ENCODE data around the gene AAK1.

The AAK1 gene

DNA sequence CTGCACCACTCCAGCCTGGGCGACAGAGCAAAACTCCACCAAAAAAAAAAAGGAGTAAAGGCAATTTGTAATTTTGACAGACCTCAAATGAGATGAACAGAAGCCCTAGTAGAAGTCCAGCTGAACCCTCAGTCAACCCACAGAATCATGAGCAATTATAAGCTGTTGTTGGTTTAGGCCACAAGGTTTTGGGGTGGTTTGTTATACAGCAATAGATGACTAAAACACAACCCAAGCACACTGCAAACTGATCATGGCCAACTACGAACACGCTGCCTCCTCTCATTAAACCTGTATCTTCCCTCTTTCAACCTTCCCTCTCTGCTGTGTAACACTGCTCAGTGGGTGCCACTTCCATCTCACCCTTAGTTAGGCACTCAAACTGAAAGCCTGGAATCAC lies 22.1 kb downstream of the AAK1 start:
- H3K4me3 ChIP-seq (ENCODE audit: control insufficient read depth, low read depth, low read length) = no peak overlapping the region
- TF ChIP-seq, protein P1, sequence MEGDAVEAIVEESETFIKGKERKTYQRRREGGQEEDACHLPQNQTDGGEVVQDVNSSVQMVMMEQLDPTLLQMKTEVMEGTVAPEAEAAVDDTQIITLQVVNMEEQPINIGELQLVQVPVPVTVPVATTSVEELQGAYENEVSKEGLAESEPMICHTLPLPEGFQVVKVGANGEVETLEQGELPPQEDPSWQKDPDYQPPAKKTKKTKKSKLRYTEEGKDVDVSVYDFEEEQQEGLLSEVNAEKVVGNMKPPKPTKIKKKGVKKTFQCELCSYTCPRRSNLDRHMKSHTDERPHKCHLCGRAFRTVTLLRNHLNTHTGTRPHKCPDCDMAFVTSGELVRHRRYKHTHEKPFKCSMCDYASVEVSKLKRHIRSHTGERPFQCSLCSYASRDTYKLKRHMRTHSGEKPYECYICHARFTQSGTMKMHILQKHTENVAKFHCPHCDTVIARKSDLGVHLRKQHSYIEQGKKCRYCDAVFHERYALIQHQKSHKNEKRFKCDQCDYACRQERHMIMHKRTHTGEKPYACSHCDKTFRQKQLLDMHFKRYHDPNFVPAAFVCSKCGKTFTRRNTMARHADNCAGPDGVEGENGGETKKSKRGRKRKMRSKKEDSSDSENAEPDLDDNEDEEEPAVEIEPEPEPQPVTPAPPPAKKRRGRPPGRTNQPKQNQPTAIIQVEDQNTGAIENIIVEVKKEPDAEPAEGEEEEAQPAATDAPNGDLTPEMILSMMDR (conservative IDR thresholded peaks at IDR 0.05; ENCODE audit: control insufficient read depth, insufficient read depth, low read depth, low read length) = no peak
- no peak for DNase-seq (ENCODE audit: low read depth)

DNA sequence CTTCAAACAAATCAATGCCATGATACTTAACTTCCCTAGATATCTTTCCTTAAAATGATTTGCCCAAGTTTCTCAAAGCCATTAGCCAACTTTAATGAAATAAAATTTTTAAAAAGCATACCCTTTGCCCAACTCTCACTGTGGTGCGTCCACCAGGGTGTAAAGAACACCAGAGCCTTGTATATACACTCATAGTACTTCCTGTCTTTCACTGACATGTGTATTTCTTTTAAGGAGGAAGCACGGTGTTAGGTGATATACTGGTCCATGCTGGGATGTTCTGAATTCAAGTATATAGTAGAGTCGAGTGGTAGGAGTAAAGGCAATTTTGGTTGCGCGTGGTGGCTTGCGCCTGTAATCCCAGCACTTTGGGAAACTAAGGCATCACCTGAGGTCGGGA lies 22.7 kb downstream of the AAK1 start:
- TF ChIP-seq, protein P1 (conservative IDR thresholded peaks at IDR 0.05; ENCODE audit: control insufficient read depth, insufficient read depth, low read depth, low read length) = no peak
- H3K4me3 ChIP-seq (ENCODE audit: control insufficient read depth, low read depth, low read length) = no peak overlapping the region
- DNase-seq (ENCODE audit: low read depth) = no peak

DNA sequence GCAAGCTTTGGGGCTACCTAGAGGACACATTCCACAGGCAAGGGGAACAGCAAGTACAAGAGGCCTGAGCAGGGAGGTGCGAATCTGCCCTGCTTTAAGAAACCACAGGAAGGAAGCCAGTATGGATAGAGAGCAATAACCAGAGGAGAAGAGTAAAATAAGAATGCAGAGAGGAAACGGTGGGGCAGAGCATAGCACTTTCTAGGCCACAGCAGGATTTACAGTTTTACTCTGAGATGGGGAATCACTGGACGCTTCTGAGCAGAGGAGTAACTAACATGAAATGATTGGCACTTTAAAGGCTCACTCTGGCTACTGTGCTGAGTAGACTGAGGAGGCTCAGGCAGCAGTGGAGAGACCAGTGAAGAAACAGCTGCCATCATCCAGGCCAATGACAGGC lies 23.8 kb downstream of the AAK1 start:
- TF ChIP-seq, protein P1 (conservative IDR thresholded peaks at IDR 0.05; ENCODE audit: control insufficient read depth, insufficient read depth, low read depth, low read length) = no peak
- no peak for DNase-seq (ENCODE audit: low read depth)
- no peak overlapping the region for H3K4me3 ChIP-seq (ENCODE audit: control insufficient read depth, low read depth, low read length)

DNA sequence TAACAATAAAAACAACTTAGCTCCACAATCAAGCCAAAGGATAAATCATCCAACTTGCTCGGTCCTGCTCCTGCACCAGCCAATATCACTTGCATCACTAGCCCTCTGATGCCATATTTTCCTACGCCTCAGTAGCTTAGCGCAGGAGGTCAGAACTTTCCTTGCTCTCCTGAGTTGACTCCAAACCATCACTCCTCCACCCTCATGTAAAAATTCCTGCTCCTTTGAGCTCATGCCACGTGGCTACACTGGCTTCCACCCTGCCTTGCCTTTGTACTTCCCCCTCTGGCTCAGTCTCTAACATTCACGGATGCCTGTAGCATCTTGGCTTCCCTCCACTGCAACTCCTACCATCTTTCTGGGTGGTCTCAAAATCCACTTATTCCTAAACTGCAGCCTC lies 25.2 kb downstream of the AAK1 start:
- TF ChIP-seq, protein P1 (conservative IDR thresholded peaks at IDR 0.05; ENCODE audit: control insufficient read depth, insufficient read depth, low read depth, low read length) = no peak
- DNase-seq (ENCODE audit: low read depth) = peak; percentile 37
- no peak overlapping the region for H3K4me3 ChIP-seq (ENCODE audit: control insufficient read depth, low read depth, low read length)

DNA sequence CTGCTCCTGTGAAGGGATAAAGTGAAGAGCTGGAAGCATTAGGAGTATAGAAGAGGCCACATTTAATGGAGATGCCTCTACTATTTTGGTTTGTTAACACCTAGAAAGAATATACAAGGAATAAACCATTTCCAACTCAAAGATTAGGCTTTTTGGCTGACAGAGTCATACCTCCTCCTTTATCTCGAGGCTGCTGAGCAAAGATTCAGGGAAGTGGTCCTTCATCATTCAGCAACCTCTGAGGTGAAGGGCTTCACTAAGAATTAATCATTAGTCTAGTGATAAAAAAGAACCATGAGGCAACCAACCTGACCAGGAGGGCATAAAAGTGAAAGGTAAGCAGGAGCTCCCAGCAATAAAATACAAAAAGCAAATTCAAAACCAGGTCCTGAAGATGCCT lies 25.8 kb downstream of the AAK1 start:
- TF ChIP-seq, protein P1 (conservative IDR thresholded peaks at IDR 0.05; ENCODE audit: control insufficient read depth, insufficient read depth, low read depth, low read length) = no peak
- no peak for DNase-seq (ENCODE audit: low read depth)
- no peak overlapping the region for H3K4me3 ChIP-seq (ENCODE audit: control insufficient read depth, low read depth, low read length)

DNA sequence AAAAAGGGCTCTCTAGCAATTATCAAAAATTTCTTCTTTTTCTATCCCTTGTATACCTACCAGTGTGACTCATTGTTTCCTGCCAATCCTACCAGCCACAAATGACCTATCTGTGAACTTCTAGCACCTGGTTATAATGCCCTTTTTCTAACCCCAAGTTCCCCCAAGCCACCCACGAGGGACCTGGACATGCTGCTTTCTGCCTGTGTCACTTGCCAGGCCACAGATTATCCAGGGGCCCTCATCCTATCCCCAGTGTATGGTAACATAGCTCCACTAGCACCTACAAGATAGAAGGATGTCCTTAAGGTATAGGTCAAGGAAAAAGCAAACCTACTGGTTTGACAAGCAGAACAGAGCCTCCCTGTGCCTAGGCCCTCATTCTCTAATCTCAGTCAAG lies 26.8 kb downstream of the AAK1 start:
- no peak overlapping the region for H3K4me3 ChIP-seq (ENCODE audit: control insufficient read depth, low read depth, low read length)
- TF ChIP-seq, protein P1 (conservative IDR thresholded peaks at IDR 0.05; ENCODE audit: control insufficient read depth, insufficient read depth, low read depth, low read length) = no peak
- DNase-seq (ENCODE audit: low read depth) = no peak

DNA sequence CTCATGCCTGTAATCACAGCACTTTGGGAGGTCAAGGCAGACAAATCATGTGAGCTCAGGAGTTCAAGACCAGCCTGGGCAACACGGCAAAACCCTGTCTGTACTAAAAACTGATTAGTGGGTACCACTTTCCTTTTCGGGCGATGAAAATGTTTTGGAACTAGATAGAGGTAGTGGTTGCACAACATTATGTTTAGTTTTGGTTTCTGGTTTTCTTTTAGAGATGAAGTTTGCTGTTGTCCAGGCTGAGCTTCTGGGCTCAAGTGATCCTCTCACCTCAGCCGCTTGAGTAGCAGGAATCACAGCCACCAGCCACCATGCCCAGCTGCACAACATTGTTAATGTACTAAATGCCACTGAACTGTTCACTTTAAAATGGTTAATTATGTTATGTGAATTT lies 27.6 kb downstream of the AAK1 start:
- no peak for DNase-seq (ENCODE audit: low read depth)
- TF ChIP-seq, protein P1 (conservative IDR thresholded peaks at IDR 0.05; ENCODE audit: control insufficient read depth, insufficient read depth, low read depth, low read length) = no peak
- no peak overlapping the region for H3K4me3 ChIP-seq (ENCODE audit: control insufficient read depth, low read depth, low read length)

Measured in fibroblast of mammary gland (primary cell).